Naive B cell (primary cell): ENCODE measurements around the gene MTMR6. TPM values are rescaled to one million over a fixed set of nuclear protein-coding genes. Genes with fewer than 3 reads are reported as not detected.

Source experiments
- ATAC-seq, 2 donors: fragments of 150-1000 bp; cut with Tn5 transposase; 2 replicates each; pipeline ENCODE4 v1.10.0; 2021; ENCODE audit warnings: low read depth in 2 of 2, mild to moderate bottlenecking in 2 of 2, moderate library complexity in 2 of 2
- DNase-seq: peaks from one replicate; pipeline ENCODE4 v3.0.0; 2022
- H3K27ac Mint-ChIP-seq, 6 donors: one replicate each; pipeline ENCODE4 v1.8.0; 2020 to 2022; ENCODE audit warnings: mild to moderate bottlenecking in 6 of 6, mixed read lengths in 6 of 6, moderate library complexity in 5 of 6, inconsistent platforms in 2 of 6
- H3K27me3 Mint-ChIP-seq, 3 donors: one replicate each; pipeline ENCODE4 v1.8.0; 2021 to 2022; ENCODE audit warnings: mixed read lengths in 3 of 3, mild to moderate bottlenecking in 1 of 3
- H3K36me3 Mint-ChIP-seq, 2 donors: one replicate each; pipeline ENCODE4 v1.8.0; 2020 to 2022; ENCODE audit warnings: mixed read lengths in 2 of 2, inconsistent platforms in 1 of 2, mild to moderate bottlenecking in 1 of 2
- H3K4me1 Mint-ChIP-seq, 3 donors: one replicate each; pipeline ENCODE4 v1.8.0; 2020 to 2022; ENCODE audit warnings: mixed read lengths in 3 of 3, inconsistent platforms in 1 of 3, mild to moderate bottlenecking in 1 of 3, moderate library complexity in 1 of 3
- H3K4me3 Mint-ChIP-seq, 8 donors: one replicate each; pipeline ENCODE4 v1.8.0; 2020 to 2022; ENCODE audit warnings: mild to moderate bottlenecking in 8 of 8, mixed read lengths in 8 of 8, moderate library complexity in 8 of 8, inconsistent platforms in 2 of 8
- H3K9me3 Mint-ChIP-seq, 7 donors: one replicate each; pipeline ENCODE4 v1.8.0; 2020 to 2022; ENCODE audit warnings: mixed read lengths in 7 of 7, mild to moderate bottlenecking in 5 of 7, inconsistent platforms in 2 of 7, moderate library complexity in 1 of 7
- polyA plus RNA-seq, 6 donors: library from polyadenylated mRNA; unstranded; fragments of 300-500 nt; fragmentation: Illumina TruSeq; gene quantifications; one replicate each; pipeline ENCODE4 v1.2.3, GENCODE V29; 2021; ENCODE audit warnings: low read depth in 6 of 6

MTMR6 gene
- polyA plus RNA-seq, 6 donors from 2014 or later = 7.1 to 10.7 (median 8.5) TPM

DNA sequence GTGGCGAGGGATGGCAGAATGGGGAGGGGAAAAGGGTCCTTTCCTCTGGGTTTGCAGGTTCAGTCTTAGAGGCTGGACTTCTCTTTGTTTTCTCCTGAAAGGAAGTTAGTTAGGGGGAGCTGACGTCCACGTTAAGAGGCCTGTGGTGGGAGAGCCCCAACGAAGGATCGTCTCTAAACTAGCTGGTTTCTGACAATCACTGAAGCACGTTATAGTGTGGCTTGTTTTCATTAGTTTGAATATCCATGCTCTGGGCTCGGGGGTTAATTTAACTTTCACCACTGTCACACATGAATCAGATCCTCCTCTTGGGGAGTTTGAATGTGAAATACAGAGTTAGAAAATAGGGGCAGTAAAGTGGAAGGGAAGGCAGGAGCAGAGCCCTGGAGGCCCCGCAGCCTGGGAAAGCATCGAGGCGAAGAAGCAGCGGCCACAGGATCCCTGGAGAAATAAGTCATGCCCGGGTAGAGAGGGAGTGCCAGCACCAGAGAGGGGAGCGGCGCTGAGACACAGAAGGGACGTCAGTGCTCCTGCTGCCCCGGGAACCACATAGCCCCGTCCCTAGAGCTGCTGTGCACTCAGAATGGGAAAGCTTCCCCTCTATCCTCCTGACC is 84.1 kb downstream of the MTMR6 start:
- peaks cover 19 to 37% (median 19%) of the 10 kb centered on the region in 3 donors for H3K27me3 Mint-ChIP-seq
- ATAC-seq (no peak), DNase-seq (no peak)
- H3K36me3 Mint-ChIP-seq = no peaks in the 10 kb centered on the region
- no peak overlapping the region for H3K27ac Mint-ChIP-seq
- peaks cover 0 to 5% (median 0%) of the 10 kb centered on the region in 7 donors for H3K9me3 Mint-ChIP-seq
- H3K4me1 Mint-ChIP-seq = peaks cover 0 to 1% (median 0%) of the 10 kb centered on the region in 3 donors
- H3K4me3 Mint-ChIP-seq = no peak overlapping the region

DNA sequence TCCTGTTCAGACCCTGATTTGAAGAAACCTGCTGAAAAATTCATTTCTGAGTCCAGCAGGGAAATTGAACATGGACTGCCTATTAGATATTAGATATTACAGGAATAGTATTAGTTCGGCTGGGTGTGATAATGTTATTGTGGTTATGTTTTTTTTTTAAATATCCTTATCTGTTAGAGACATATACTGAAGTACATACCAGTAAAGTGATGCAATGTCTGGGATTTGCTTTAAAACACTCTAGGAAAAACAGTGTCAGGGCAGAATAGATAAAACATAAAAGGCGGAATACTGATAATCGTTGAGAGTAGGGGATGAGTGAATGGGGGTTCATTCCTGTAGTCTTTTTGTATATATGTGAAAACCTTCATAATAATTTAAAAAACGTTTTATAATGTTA is 86.5 kb downstream of the MTMR6 start:
- Mint-ChIP-seq H3K27ac (no peak overlapping the region), H3K4me3 (no peak overlapping the region), H3K36me3 (no peaks in the 10 kb centered on the region), H3K4me1 (peaks cover 0 to 1% (median 0%) of the 10 kb centered on the region in 3 donors), H3K9me3 (peaks cover 0 to 5% (median 0%) of the 10 kb centered on the region in 7 donors), H3K27me3 (peaks cover 6 to 44% (median 29%) of the 10 kb centered on the region in 3 donors)
- no peak for DNase-seq
- ATAC-seq = no peak

DNA sequence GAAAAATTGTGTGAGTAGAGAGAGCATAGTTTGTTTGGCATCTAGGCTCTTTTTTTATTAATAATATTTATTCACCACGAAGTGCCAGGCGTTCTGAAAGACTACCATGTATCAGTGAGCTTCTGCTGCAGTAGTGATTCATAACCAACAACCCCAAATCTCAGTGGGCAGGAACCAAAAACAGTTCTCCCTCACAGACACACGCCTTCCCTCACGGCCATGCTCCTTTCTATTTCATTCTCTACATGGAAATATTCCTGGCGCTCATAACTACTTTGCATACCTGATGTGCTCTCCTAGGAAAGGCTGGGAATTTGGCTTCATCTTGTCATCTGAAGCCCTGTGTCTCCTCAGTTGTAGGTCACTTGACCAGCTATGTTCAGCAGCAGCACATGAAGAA is 88.6 kb downstream of the MTMR6 start:
- peaks cover 0 to 1% (median 0%) of the 10 kb centered on the region in 3 donors for H3K4me1 Mint-ChIP-seq
- no peak overlapping the region for H3K27ac Mint-ChIP-seq
- ATAC-seq (no peak), DNase-seq (no peak)
- H3K4me3 Mint-ChIP-seq = no peak overlapping the region
- no peaks in the 10 kb centered on the region for H3K36me3 Mint-ChIP-seq
- H3K9me3 Mint-ChIP-seq = peaks cover 0 to 5% (median 0%) of the 10 kb centered on the region in 7 donors
- H3K27me3 Mint-ChIP-seq = peaks cover 3 to 43% (median 37%) of the 10 kb centered on the region in 3 donors

GRCh38 chr13:25196971-25197370 is 90.3 kb downstream of the MTMR6 start:
- Mint-ChIP-seq H3K27ac (peak overlapping the region in 1 of 6 donors; percentile 58), H3K9me3 (peaks cover 0 to 5% (median 0%) of the 10 kb centered on the region in 7 donors), H3K36me3 (no peaks in the 10 kb centered on the region), H3K27me3 (peaks cover 7 to 47% (median 39%) of the 10 kb centered on the region in 3 donors), H3K4me1 (no peaks in the 10 kb centered on the region), H3K4me3 (no peak overlapping the region)
- no peak for ATAC-seq
- DNase-seq = no peak

Other genes starting within 250 kb of the MTMR6 start
- gene PABPC3, start 191.4 kb downstream of the MTMR6 start, polyA plus RNA-seq = under 1 TPM in 5 of 6 donors, not detected in 1; 0.08 to 0.14 (median 0.09) TPM
- not detected for gene AMER2, start 115.2 kb downstream of the MTMR6 start, polyA plus RNA-seq
- 10 to 100 TPM; 14.5 to 24.9 (median 20.6) TPM for gene NUP58, start 14.1 kb upstream of the MTMR6 start, polyA plus RNA-seq
- under 1 TPM in 1 of 6 donors, not detected in 5; 0.03 TPM for gene ATP8A2, start 84.5 kb upstream of the MTMR6 start, polyA plus RNA-seq